ENCODE results near the gene RFX8.
A peak's percentile ranks its signal among the peaks of the same experiment; 100 is the strongest.

The RFX8 gene

GRCh38 chr2:101395545-101396315, 79.2 kb downstream of the RFX8 start:
- no peak for DNase-seq
- Histone ChIP-seq H3K4me3 (ENCODE audit: low read depth, low read length) (no peak overlapping the region), H3K36me3 (replicated peaks) (no peaks in the 10 kb centered on the region), H3K27me3 (replicated peaks) (no peaks in the 10 kb centered on the region), H3K27ac (peak overlapping the region; percentile 88)
- in situ Hi-C loops (cut with HindIII; ENCODE audit: low pct_ligation_motif_present, low sequenced_read_pairs), result no loop called here
- TF ChIP-seq CTCF (IDR thresholded peaks at IDR 0.05; ENCODE audit: low read depth, low read length, missing control alignments), result no peak

- H3K27me3 ChIP-seq (replicated peaks), result peaks cover 7% of the 10 kb centered on the region
- DNase-seq, result peak; percentile 43
- no peak overlapping the region for H3K27ac ChIP-seq
- H3K36me3 ChIP-seq (replicated peaks), result no peaks in the 10 kb centered on the region
- H3K4me3 ChIP-seq (ENCODE audit: low read depth, low read length), result no peak overlapping the region
- TF ChIP-seq CTCF (IDR thresholded peaks at IDR 0.05; ENCODE audit: low read depth, low read length, missing control alignments), result no peak
- in situ Hi-C loops (cut with HindIII; ENCODE audit: low pct_ligation_motif_present, low sequenced_read_pairs), result no loop called here
Measured at GRCh38 chr2:101388232-101388631, 86.7 kb downstream of the RFX8 start.

GRCh38 chr2:101387151-101387834, 87.6 kb downstream of the RFX8 start, which contains the start of gene CREG2:
TSS of gene CREG2 (minus strand) at chr2:101387503. CDS start at chr2:101387457, 46 bp downstream.
- Histone ChIP-seq H3K27ac (no peak within 1 kb of the TSS), H3K27me3 (replicated peaks) (peaks cover 7% of the 10 kb centered on the region), H3K4me3 (ENCODE audit: low read depth, low read length) (peak within 1 kb of the TSS; percentile 54), H3K36me3 (replicated peaks) (no peaks in the 10 kb centered on the region)
- in situ Hi-C loops (cut with HindIII; ENCODE audit: low pct_ligation_motif_present, low sequenced_read_pairs), result no loop called here
- DNase-seq, result peak; percentile 38
- TF ChIP-seq CTCF (IDR thresholded peaks at IDR 0.05; ENCODE audit: low read depth, low read length, missing control alignments), result peak; percentile 46

GRCh38 chr2:101386599-101387150, 88.2 kb downstream of the RFX8 start:
- in situ Hi-C loops (cut with HindIII; ENCODE audit: low pct_ligation_motif_present, low sequenced_read_pairs), result no loop called here

GRCh38 chr2:101383016-101383541, 91.8 kb downstream of the RFX8 start:
- no peak overlapping the region for H3K27ac ChIP-seq
- in situ Hi-C loops (cut with HindIII; ENCODE audit: low pct_ligation_motif_present, low sequenced_read_pairs), result no loop called here
- H3K4me3 ChIP-seq (ENCODE audit: low read depth, low read length), result no peak overlapping the region
- peaks cover 7% of the 10 kb centered on the region for H3K27me3 ChIP-seq (replicated peaks)
- TF ChIP-seq CTCF (IDR thresholded peaks at IDR 0.05; ENCODE audit: low read depth, low read length, missing control alignments), result no peak
- no peaks in the 10 kb centered on the region for H3K36me3 ChIP-seq (replicated peaks)
- no peak for DNase-seq

More at GRCh38 chr2:101386599-101387150, 88.2 kb downstream of the RFX8 start:
- H3K27me3 ChIP-seq (replicated peaks), result peaks cover 7% of the 10 kb centered on the region
- DNase-seq, result no peak
- no peaks in the 10 kb centered on the region for H3K36me3 ChIP-seq (replicated peaks)
- no peak overlapping the region for H3K27ac ChIP-seq
- no peak for TF ChIP-seq CTCF (IDR thresholded peaks at IDR 0.05; ENCODE audit: low read depth, low read length, missing control alignments)
- H3K4me3 ChIP-seq (ENCODE audit: low read depth, low read length), result peak overlapping the region; percentile 54
